GM23338 (cell line): ENCODE results near the gene MAP4K4. TPM values are rescaled to one million over a fixed set of nuclear protein-coding genes. Genes with fewer than 3 reads are reported as not detected.

Source experiments
- ATAC-seq: fragments of 200-7000 bp; cut with Tn5 transposase; 3 replicates; pipeline ENCODE4 v1.9.1; 2020
- DNase-seq: peaks from one replicate; pipeline ENCODE4 v3.0.0-alpha.2; 2015; ENCODE audit warnings: low spot score
- H2AFZ ChIP-seq: fragments of 200-600 bp; sonication (generic); 2 replicates; pipeline ENCODE4 v1.8.0; 2016; ENCODE audit warnings: antibody characterized with exemption, mild to moderate bottlenecking, moderate library complexity
- H3F3A ChIP-seq: fragments of 200-600 bp; sonication (generic); replicated peaks from 2 replicates; pipeline ENCODE4 v1.8.0; 2017; ENCODE audit warnings: antibody characterized with exemption, mixed run types, low read depth
- H3K27ac ChIP-seq: fragments of 200-600 bp; sonication (generic); 2 replicates; pipeline ENCODE4 v1.6.1; 2016; ENCODE audit warnings: low read depth
- H3K27me3 ChIP-seq: fragments of 200-600 bp; sonication (generic); 2 replicates; pipeline ENCODE4 v1.8.0; 2016; ENCODE audit warnings: mild to moderate bottlenecking, mixed run types, moderate library complexity; ENCODE audit not compliant: insufficient read depth
- H3K36me3 ChIP-seq: fragments of 200-600 bp; sonication (generic); 2 replicates; pipeline ENCODE4 v1.8.0; 2016; ENCODE audit warnings: mild to moderate bottlenecking; ENCODE audit not compliant: insufficient read depth
- H3K4me1 ChIP-seq: fragments of 200-600 bp; sonication (generic); 2 replicates; pipeline ENCODE4 v1.8.0; 2016; ENCODE audit warnings: mild to moderate bottlenecking, moderate library complexity; ENCODE audit not compliant: insufficient read depth
- H3K4me2 ChIP-seq: fragments of 200-600 bp; sonication (generic); 2 replicates; pipeline ENCODE4 v1.7.1; 2017; ENCODE audit warnings: mixed run types
- H3K4me3 ChIP-seq: fragments of 200-600 bp; sonication (generic); 2 replicates; pipeline ENCODE4 v1.6.1; 2016; ENCODE audit warnings: mixed run types
- H3K79me2 ChIP-seq: fragments of 200-600 bp; sonication (generic); replicated peaks from 2 replicates; pipeline ENCODE4 v1.8.0; 2017; ENCODE audit warnings: mild to moderate bottlenecking; ENCODE audit not compliant: insufficient read depth
- H3K9me2 ChIP-seq: fragments of 200-600 bp; sonication (generic); 2 replicates; pipeline ENCODE4 v1.8.0; 2017; ENCODE audit not compliant: insufficient read depth
- H4K20me1 ChIP-seq: fragments of 200-600 bp; sonication (generic); replicated peaks from 2 replicates; pipeline ENCODE4 v1.8.0; 2017; ENCODE audit warnings: mild to moderate bottlenecking; ENCODE audit not compliant: insufficient read depth
- H3K27ac Mint-ChIP-seq: 2 replicates; pipeline ENCODE4 v1.8.0; 2020; ENCODE audit warnings: inconsistent platforms, mild to moderate bottlenecking, moderate library complexity, mixed read lengths
- H3K27me3 Mint-ChIP-seq: 3 replicates; pipeline ENCODE4 v1.8.0; 2022; ENCODE audit warnings: low read depth, mild to moderate bottlenecking, moderate library complexity, mixed read lengths, inconsistent platforms; ENCODE audit not compliant: insufficient read depth, poor library complexity
- H3K36me3 Mint-ChIP-seq: 3 replicates; pipeline ENCODE4 v1.8.0; 2021; ENCODE audit warnings: low read depth, mild to moderate bottlenecking, inconsistent platforms, moderate library complexity, mixed read lengths
- H3K4me1 Mint-ChIP-seq: 3 replicates; pipeline ENCODE4 v1.8.0; 2020; ENCODE audit warnings: mild to moderate bottlenecking, inconsistent platforms, mixed read lengths
- H3K4me3 Mint-ChIP-seq: 3 replicates; pipeline ENCODE4 v1.8.0; 2021; ENCODE audit warnings: moderate library complexity, mild to moderate bottlenecking, inconsistent platforms, mixed read lengths
- H3K9me3 Mint-ChIP-seq: 3 replicates; pipeline ENCODE4 v1.8.0; 2020; ENCODE audit warnings: moderate library complexity, mild to moderate bottlenecking, inconsistent platforms, mixed read lengths
- CREB1 ChIP-seq: fragments of 250-450 bp; sonication (Bioruptor Pico); IDR thresholded peaks from 2 replicates; pipeline ENCODE4 v1.5.0; 2020; ENCODE audit warnings: low read depth, mild to moderate bottlenecking, moderate library complexity
- CTCF ChIP-seq, 2 experiments: fragments of 200-600 bp in 1 of 2; sonication (generic) in 1 of 2; conservative IDR thresholded peaks; 2 replicates each; pipeline versions ENCODE4 v1.5.1 to v1.6.1; 2016 to 2017; ENCODE audit warnings: antibody characterized with exemption in 2 of 2, low read depth in 2 of 2, mild to moderate bottlenecking in 2 of 2, moderate library complexity in 1 of 2
- EZH2 ChIP-seq: fragments of 200-600 bp; sonication (generic); IDR thresholded peaks from one replicate; pipeline ENCODE4 v1.8.0; 2017; ENCODE audit warnings: antibody characterized with exemption, mild to moderate bottlenecking, low read depth; ENCODE audit not compliant: unreplicated experiment
- EZH2phosphoT487 ChIP-seq: fragments of 200-600 bp; sonication (generic); IDR thresholded peaks from one replicate; pipeline ENCODE4 v1.8.1; 2018; ENCODE audit warnings: antibody characterized with exemption; ENCODE audit not compliant: unreplicated experiment
- JUNB ChIP-seq: IDR thresholded peaks from one replicate; pipeline ENCODE4 v1.6.1; 2016; ENCODE audit warnings: antibody characterized with exemption; ENCODE audit not compliant: unreplicated experiment
- NANOG ChIP-seq: IDR thresholded peaks from 2 replicates; pipeline ENCODE4 v1.6.1; 2016; ENCODE audit warnings: antibody characterized with exemption, borderline replicate concordance
- POLR2AphosphoS5 ChIP-seq: IDR thresholded peaks from 2 replicates; pipeline ENCODE4 v1.6.1; 2016; ENCODE audit warnings: antibody characterized with exemption, low read depth
- STAT1 ChIP-seq: IDR thresholded peaks from one replicate; pipeline ENCODE4 v1.6.1; 2016; ENCODE audit warnings: antibody characterized with exemption; ENCODE audit not compliant: unreplicated experiment
- ZNF114 ChIP-seq: fragments of 250-450 bp; sonication (Bioruptor Pico); IDR thresholded peaks from 2 replicates; pipeline ENCODE4 v1.5.0; 2020; ENCODE audit warnings: mild to moderate bottlenecking, moderate library complexity
- ZNF331 ChIP-seq: fragments of 250-450 bp; sonication (Bioruptor Pico); IDR thresholded peaks from 2 replicates; pipeline ENCODE4 v1.5.0; 2020; ENCODE audit warnings: low read depth, mild to moderate bottlenecking, moderate library complexity
- polyA plus RNA-seq: library from polyadenylated mRNA; unstranded; fragments of >200 nt; fragmentation: Nextera tagmentation; extraction: Ambion mirVana; gene quantifications from 2 replicates; pipeline ENCODE4 v1.2.1, GENCODE V29; 2016
- total RNA-seq: library from RNA; depleted of rRNA; stranded (reverse); fragments of >200 nt; shearing (Covaris generic); gene quantifications from 2 replicates; pipeline ENCODE4 v1.2.3, GENCODE V29; 2014
- TF ChIP-seq, protein P1 (sequence below): IDR thresholded peaks from one replicate; pipeline ENCODE4 v1.6.1; 2018; ENCODE audit warnings: antibody characterized with exemption; ENCODE audit not compliant: unreplicated experiment
- TF ChIP-seq, protein P2 (sequence below): fragments of 250-450 bp; sonication (Bioruptor Pico); IDR thresholded peaks from 2 replicates; pipeline ENCODE4 v1.5.0; 2020; ENCODE audit warnings: mild to moderate bottlenecking, moderate library complexity
- TF ChIP-seq, protein P3 (sequence below): IDR thresholded peaks from 2 replicates; pipeline ENCODE4 v1.6.1; 2016; ENCODE audit warnings: antibody characterized with exemption

Gene MAP4K4
- total and polyA plus RNA-seq, 2 experiments from 2014 or later, result 34.6 to 99.2 TPM

DNA sequence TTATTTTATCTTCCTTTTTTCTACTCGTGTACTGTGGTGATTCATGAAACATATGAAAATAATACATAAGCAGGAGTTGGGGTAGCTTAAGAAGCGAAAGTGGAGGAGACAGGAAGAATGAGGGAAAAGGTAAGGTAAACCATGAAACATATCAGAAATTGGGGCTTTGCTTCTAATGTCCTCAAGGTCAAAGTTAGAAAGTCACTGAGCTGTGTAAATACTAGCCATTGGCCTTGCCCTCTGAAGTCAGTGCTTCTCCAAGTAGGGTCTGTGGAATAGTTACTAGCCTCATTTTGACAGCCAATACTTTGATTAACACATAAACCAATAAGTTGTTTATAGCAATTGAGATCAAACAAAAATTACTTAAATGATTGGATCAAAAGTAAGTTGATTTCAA is 117.2 kb downstream of the MAP4K4 start:
- H3K4me1 Mint-ChIP-seq, result peaks cover 61% of the 10 kb centered on the region
- DNase-seq, result no peak
- no peak overlapping the region for H3K4me2 ChIP-seq
- H3K4me3 ChIP-seq, result no peak overlapping the region
- H3F3A ChIP-seq, result no peaks in the 10 kb centered on the region
- TF ChIP-seq STAT1, result no peak
- no peak for TF ChIP-seq ZNF114
- TF ChIP-seq ZNF331 (CRISPR knock-in tag), result no peak
- no peak for TF ChIP-seq EZH2
- TF ChIP-seq, protein P1, sequence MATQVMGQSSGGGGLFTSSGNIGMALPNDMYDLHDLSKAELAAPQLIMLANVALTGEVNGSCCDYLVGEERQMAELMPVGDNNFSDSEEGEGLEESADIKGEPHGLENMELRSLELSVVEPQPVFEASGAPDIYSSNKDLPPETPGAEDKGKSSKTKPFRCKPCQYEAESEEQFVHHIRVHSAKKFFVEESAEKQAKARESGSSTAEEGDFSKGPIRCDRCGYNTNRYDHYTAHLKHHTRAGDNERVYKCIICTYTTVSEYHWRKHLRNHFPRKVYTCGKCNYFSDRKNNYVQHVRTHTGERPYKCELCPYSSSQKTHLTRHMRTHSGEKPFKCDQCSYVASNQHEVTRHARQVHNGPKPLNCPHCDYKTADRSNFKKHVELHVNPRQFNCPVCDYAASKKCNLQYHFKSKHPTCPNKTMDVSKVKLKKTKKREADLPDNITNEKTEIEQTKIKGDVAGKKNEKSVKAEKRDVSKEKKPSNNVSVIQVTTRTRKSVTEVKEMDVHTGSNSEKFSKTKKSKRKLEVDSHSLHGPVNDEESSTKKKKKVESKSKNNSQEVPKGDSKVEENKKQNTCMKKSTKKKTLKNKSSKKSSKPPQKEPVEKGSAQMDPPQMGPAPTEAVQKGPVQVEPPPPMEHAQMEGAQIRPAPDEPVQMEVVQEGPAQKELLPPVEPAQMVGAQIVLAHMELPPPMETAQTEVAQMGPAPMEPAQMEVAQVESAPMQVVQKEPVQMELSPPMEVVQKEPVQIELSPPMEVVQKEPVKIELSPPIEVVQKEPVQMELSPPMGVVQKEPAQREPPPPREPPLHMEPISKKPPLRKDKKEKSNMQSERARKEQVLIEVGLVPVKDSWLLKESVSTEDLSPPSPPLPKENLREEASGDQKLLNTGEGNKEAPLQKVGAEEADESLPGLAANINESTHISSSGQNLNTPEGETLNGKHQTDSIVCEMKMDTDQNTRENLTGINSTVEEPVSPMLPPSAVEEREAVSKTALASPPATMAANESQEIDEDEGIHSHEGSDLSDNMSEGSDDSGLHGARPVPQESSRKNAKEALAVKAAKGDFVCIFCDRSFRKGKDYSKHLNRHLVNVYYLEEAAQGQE, result no peak
- TF ChIP-seq, protein P2, sequence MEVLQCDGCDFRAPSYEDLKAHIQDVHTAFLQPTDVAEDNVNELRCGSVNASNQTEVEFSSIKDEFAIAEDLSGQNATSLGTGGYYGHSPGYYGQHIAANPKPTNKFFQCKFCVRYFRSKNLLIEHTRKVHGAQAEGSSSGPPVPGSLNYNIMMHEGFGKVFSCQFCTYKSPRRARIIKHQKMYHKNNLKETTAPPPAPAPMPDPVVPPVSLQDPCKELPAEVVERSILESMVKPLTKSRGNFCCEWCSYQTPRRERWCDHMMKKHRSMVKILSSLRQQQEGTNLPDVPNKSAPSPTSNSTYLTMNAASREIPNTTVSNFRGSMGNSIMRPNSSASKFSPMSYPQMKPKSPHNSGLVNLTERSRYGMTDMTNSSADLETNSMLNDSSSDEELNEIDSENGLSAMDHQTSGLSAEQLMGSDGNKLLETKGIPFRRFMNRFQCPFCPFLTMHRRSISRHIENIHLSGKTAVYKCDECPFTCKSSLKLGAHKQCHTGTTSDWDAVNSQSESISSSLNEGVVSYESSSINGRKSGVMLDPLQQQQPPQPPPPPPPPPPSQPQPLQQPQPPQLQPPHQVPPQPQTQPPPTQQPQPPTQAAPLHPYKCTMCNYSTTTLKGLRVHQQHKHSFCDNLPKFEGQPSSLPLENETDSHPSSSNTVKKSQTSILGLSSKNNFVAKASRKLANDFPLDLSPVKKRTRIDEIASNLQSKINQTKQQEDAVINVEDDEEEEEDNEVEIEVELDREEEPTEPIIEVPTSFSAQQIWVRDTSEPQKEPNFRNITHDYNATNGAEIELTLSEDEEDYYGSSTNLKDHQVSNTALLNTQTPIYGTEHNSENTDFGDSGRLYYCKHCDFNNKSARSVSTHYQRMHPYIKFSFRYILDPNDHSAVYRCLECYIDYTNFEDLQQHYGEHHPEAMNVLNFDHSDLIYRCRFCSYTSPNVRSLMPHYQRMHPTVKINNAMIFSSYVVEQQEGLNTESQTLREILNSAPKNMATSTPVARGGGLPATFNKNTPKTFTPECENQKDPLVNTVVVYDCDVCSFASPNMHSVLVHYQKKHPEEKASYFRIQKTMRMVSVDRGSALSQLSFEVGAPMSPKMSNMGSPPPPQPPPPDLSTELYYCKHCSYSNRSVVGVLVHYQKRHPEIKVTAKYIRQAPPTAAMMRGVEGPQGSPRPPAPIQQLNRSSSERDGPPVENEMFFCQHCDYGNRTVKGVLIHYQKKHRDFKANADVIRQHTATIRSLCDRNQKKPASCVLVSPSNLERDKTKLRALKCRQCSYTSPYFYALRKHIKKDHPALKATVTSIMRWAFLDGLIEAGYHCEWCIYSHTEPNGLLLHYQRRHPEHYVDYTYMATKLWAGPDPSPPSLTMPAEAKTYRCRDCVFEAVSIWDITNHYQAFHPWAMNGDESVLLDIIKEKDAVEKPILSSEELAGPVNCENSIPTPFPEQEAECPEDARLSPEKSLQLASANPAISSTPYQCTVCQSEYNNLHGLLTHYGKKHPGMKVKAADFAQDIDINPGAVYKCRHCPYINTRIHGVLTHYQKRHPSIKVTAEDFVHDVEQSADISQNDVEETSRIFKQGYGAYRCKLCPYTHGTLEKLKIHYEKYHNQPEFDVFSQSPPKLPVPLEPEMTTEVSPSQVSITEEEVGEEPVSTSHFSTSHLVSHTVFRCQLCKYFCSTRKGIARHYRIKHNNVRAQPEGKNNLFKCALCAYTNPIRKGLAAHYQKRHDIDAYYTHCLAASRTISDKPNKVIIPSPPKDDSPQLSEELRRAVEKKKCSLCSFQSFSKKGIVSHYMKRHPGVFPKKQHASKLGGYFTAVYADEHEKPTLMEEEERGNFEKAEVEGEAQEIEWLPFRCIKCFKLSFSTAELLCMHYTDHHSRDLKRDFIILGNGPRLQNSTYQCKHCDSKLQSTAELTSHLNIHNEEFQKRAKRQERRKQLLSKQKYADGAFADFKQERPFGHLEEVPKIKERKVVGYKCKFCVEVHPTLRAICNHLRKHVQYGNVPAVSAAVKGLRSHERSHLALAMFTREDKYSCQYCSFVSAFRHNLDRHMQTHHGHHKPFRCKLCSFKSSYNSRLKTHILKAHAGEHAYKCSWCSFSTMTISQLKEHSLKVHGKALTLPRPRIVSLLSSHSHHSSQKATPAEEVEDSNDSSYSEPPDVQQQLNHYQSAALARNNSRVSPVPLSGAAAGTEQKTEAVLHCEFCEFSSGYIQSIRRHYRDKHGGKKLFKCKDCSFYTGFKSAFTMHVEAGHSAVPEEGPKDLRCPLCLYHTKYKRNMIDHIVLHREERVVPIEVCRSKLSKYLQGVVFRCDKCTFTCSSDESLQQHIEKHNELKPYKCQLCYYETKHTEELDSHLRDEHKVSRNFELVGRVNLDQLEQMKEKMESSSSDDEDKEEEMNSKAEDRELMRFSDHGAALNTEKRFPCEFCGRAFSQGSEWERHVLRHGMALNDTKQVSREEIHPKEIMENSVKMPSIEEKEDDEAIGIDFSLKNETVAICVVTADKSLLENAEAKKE (CRISPR knock-in tag), result no peak
- TF ChIP-seq, protein P3, sequence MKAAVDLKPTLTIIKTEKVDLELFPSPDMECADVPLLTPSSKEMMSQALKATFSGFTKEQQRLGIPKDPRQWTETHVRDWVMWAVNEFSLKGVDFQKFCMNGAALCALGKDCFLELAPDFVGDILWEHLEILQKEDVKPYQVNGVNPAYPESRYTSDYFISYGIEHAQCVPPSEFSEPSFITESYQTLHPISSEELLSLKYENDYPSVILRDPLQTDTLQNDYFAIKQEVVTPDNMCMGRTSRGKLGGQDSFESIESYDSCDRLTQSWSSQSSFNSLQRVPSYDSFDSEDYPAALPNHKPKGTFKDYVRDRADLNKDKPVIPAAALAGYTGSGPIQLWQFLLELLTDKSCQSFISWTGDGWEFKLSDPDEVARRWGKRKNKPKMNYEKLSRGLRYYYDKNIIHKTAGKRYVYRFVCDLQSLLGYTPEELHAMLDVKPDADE, result no peak
- TF ChIP-seq CREB1 (CRISPR knock-in tag), result no peak
- TF ChIP-seq NANOG, result no peak
- no peak for TF ChIP-seq EZH2phosphoT487
- no peak for TF ChIP-seq POLR2AphosphoS5
- TF ChIP-seq JUNB, result no peak
- no peak for TF ChIP-seq CTCF (conservative IDR thresholded peaks at IDR 0.05; ENCODE audit: low read depth in 2 of 2)
- H3K9me3 Mint-ChIP-seq, result no peaks in the 10 kb centered on the region
- H2AFZ ChIP-seq, result no peak overlapping the region
- H3K9me2 ChIP-seq, result no peaks in the 10 kb centered on the region
- H3K27ac Mint-ChIP-seq, result no peak overlapping the region
- H3K4me1 ChIP-seq, result peaks cover 34% of the 10 kb centered on the region
- H3K27me3 ChIP-seq, result no peaks in the 10 kb centered on the region
- no peaks in the 10 kb centered on the region for H3K36me3 ChIP-seq
- H4K20me1 ChIP-seq, result no peaks in the 10 kb centered on the region; the same call in 1 of the 2 replicates
- ATAC-seq, result no peak
- peaks cover 3% of the 10 kb centered on the region; the same call in 1 of the 3 replicates for H3K36me3 Mint-ChIP-seq
- H3K27me3 Mint-ChIP-seq, result peaks cover 5% of the 10 kb centered on the region
- peaks cover 100% of the 10 kb centered on the region for H3K79me2 ChIP-seq
- no peak overlapping the region for H3K4me3 Mint-ChIP-seq
- no peak overlapping the region for H3K27ac ChIP-seq
